HG02981 (cell line): ENCODE results near the gene PPP2R5C.

Experiments
- ATAC-seq: cut with Tn5 transposase; IDR thresholded peaks from one replicate; pipeline ENCODE4 v1.9.1; 2021; ENCODE audit warnings: mild to moderate bottlenecking, moderate library complexity; ENCODE audit not compliant: unreplicated experiment

The PPP2R5C gene

DNA sequence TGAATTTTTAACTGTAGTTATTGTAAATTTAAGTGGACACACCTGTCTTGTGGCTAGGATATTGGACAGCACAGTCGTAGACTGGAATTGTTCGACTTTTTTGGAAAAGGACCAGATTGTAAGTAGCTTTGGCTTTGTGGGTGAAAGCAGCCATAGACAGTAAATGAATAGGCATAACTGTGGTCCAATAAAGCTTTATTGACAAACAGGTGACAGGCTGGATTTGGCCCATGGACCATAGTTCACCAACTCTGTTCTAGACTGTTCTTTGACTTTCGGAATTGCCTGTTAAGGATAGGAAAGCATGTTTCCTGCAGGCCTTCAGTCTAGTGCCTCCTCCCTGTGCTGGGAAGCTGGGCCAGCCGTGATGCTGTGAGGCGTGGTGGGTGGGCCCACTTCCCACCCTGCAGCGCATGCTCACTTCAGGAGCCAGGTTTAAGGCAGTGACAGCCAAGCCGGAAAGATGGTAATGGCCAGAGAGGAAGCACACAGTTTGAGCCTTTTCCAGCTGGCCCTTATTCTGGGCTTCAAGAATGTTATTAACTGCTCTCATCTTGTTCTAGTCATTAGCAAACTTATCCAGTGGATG lies 51.8 kb downstream of the PPP2R5C start:
- no peak for ATAC-seq

DNA sequence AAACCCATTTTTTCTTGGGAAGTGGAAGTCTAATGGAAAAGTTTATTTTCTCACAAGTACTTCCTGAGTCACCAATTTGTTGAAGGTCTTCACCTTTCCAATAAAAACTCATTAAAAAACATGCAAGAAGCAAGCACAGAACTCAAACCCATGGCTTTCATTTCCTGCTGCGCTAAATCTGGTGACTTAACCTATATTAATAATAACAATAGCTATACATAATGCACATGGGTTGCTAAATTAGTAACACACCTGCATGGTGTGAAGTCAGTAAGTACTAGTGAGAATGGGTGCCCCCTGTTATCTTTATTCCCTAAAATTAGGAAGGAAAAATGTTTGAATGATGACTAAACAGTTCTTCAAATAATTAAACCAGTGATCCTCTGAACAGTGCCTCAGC lies 52.3 kb downstream of the PPP2R5C start:
- ATAC-seq: no peak

DNA sequence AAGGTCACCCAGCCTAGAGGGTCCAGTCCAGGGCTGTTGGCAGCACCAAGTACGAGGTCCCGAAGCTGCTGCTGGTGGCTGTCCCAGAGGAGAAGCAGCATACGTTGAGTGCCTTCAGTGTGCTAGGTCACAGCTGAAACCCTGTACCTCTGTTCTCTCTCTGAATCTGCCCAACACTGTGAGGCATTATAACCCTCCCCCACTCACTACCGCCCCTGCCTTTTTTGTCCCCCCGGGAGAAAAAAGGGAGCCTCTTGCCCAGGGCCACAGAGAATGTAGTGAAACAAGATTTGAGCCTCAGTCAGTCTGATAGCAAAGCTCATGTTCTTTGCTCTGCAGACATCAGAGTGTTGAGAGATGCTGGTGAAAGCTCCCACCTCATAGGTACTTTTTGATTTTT lies 53.4 kb downstream of the PPP2R5C start:
- no peak for ATAC-seq

DNA sequence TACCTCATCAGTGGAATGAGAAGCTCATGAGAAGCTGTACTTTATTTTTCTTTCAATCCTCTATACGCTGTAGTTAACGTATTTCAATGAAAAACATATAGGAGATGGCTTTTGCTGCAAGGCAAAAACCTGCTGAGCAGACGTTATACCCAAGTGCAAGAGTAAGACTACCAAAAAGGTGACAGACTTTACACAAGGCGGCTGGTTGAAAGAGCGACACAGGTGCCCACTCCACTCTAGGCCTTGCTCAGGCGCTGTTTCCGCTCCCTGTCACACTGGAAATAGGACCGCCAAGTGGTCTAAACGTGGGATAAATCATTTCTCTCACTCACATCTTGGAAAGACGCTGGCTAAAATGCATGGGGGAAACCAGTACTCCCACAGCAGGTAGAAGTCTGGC lies 54.5 kb downstream of the PPP2R5C start:
- no peak for ATAC-seq

DNA sequence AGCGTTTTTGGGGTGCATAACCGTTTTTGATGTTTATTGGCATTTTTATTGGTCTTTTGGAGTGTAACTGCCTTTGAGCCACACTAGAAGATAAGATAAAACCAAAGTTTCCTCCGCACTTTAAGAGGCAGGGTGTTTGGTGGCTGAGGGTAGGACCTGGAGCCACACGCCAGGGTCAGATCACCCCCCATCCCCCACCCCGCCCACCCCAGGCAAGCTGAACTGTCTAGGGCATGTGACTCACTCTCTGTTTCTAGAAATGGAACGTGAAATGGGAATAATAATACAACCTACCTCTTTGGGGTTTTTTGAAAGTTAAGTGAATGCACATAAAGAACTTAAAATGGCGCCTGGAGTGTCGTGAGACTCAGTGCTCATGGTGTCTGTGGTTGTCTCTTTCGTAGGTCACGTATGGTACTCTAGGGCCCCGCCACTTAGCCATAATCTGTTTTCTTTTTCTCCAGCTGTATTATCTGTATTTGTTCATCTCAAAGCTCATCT lies 56.0 kb downstream of the PPP2R5C start:
- ATAC-seq: no peak

DNA sequence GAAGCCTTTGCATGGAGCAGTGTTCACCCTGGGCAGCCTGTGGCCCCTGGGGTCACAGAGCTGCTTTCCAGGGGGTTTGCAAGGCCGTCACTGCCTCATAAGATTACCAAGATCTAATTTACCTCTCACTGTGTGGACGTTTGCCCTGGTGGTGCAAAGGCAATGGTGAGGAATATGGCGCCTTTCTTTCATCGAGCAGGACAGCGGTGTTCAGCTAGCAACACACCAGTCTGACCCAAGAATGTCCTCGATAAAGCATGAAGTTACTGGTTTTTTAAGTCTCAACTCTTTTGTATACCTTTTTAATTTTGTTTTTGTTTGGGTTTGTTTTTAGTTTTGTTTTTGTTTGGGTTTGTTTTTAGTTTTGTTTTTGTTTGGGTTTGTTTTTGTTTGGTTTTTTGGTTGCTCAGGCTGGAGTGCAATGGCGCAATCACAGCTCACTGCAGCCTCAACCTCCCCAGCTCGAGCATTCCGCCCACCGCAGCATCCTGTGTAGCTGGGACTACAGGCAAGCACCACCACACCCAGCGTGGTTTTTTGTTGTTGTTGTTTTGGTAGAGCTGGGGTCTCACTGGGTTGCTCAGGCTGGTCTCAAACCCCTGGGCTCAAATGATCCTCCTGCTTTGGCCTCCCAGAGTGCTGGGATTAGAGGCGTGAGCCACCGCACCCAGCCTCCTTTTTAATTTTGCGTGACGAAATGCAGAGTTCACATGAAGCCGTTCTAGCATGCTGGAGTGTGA lies 57.9 kb downstream of the PPP2R5C start:
- no peak for ATAC-seq

DNA sequence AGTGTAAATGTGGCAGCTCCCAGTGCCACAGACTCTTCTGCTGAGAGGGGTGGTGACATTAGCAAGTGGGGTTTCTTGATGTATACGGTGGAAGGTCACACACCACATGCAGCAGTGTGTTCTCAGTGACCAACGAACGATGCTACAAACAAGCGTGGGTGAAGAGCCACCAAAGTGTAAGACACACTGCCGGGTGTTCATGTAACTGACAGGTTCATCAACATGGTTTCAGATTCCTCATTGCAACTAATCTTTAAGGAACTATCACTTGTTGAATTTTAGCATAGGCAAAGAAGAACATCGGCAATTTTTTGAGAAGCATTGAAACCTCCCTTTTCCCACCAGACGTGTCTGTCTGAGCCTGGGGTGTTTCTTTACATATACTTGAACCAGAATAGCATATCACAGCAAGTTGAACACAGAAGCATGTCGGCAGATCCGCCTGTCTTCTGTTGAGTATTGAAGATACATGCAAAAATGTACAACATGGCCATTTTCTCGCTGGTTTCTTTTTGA lies 58.8 kb downstream of the PPP2R5C start:
- ATAC-seq: no peak

DNA sequence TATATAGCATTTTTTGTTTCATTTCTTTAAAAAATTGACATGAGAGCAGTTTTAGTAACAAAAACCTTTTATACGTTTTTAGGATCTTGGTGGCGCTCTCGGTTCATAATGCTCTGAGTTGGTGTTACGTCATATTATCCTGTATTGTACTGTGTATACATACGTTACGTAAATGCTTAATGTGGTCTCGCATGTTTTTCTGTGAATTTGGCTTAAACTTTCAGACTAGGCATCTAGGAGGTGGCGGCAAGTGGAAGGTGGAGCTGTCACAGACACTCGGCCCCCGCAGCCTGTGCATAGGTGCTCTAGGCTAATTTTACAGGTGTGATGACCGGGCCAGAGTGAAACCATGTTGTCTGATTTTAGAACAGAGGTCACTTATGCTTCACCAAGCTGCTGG lies 60.0 kb downstream of the PPP2R5C start:
- no peak for ATAC-seq

DNA sequence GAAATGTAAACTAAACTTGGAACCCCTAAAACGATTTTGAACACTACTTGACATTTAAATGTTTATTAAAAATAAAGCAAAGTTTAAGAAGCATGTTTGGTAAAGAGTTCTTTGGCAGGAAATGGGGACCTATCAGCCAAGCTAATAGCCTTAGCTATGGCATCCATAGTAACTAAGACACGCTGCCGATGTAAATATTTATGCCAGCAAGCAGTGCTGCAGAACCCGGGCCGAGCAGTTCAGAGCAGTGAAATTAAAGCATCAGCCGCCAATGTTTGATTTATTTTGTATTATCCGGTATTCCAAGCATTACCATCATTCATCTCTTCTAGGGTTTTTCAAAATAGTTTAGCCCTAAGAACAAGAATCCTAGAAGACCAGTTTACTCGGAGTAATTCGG lies 61.6 kb downstream of the PPP2R5C start:
- no peak for ATAC-seq

DNA sequence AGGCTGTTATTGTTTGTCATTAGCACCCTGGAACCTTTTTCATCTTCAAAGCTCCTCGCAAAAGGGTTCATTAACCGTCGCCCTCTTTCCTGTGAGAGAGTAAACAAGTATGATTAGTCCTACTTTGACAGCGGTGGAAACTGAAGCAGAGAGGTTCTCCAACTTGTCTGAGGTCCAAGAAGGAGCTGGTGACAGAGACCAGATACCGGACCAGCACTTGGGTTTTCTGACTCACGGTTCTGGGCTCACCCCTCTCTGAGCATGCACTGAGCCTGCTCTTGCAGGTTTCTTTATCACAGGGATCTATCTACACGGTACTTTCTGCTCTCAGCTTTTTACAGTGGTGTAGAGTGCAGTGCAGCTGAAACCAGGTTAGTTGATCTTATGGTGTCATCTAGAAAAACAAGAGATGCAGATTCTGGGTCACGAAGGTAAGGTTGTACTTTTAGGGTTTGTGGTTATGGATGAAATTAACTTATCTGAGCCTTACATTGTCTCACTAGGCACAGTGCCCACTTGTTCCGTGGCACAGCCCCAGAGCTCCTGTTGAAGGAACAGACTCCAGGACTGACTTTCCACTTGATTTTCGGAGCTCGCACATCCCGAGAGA lies 62.1 kb downstream of the PPP2R5C start:
- peak; percentile 50 for ATAC-seq

DNA sequence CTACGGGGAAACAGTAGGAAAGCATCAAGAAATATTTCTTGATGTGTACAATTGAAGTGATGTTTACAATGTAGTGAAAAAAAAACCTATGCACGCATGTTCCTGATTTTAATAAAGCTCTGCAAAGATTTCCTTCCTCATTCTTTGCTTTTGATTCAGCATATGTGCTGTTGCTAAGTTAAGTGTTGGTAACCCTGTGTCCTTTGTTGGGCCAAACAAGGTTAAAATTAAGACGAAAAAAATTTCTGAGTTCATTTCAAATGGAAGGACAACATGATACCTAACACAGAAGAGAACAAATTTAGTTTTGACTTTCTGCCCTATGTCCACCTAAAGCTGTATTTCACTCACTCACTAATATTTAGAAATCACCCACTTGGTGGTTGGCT lies 62.8 kb downstream of the PPP2R5C start:
- no peak for ATAC-seq

DNA sequence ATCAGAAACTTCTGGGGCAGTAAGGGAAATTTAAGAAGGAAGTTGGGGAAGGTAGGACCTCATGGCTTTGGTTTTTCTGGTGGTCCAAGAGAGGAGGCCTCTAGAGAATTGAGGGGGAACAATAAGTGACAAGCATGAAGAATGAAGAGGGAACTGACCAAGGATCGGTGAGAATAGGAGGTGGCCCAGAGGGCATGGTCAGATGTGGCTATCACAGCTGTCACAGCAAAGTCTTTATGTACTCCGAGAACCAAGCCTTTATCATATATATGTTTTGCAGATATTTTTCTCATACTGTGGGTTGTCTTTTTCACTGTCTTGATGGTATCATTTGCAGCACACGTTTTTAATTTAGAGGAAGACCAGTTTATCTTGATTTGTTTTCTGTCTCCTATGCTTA lies 64.3 kb downstream of the PPP2R5C start:
- no peak for ATAC-seq

DNA sequence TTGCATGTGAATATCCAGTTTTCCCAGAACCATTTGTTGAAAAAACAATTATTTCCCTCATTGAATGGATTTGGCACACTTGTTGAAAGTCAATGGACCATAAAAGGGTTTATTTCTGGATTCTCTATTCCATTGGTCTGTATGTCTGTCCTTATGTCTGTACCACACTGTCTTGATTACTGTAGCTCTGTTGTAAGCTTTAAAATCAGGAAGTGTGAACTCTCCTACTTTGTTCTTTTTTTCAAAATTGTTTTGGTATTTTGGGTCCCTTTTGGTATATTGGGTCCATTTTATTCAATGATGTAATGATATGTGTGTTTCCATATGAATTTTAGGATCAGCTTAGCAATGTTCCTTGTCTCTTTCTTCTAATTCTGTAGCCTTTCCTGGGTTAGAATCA lies 64.8 kb downstream of the PPP2R5C start:
- ATAC-seq: no peak

DNA sequence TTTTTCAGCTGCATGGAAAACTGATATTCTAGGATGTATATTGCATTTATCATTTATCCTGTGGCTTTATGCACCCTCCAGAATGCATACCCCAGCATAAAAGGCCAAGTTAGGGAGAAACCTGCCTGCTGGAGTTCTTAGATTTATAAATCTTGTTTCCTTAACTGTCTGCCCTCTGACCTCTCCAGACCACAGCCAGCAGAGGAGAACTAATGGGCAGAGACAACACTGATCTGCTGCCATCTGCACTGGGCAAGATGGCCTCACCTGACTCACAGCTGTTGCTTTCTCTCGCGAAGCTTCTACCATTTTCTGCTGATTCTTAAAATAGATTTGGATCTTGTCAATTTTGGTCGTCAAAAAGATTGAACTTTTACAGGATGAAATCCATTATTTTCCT lies 65.8 kb downstream of the PPP2R5C start:
- ATAC-seq: no peak

DNA sequence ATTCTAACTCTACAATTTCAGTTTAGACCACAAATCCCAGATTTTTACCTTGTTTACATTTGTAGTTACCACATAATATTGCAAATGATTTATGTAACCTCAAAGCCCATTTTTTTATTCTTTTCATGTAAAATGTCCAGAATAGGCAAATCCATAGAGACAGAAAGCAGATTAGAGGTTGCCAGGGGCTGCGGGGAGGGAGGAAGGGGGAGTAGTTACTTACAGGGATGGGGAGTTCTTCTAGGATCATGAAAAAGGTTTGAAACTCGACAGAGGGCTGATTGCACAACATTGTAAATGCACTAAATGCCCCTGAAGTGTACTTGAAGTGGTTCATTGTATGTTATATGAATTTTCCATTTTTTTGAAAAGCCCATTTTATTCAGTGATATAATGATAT lies 66.5 kb downstream of the PPP2R5C start:
- ATAC-seq: no peak

DNA sequence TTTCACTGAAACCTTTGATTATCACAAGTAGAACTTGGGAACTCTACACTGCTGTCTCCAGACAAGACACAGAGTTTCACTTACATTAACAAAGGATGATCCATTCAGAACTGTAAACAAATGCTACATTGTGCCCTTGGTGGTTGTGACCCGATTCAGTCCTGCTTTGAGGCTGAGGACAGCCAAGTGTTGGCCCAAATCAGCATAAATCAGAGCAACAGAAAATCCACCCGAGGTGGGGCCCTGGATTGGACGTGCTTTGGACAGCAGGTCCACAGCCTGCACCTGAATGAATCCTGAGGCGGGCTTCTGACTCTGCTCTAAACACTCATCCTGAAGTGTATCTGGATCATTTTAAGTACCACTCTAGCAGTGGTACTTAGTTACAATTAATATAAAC lies 68.8 kb downstream of the PPP2R5C start:
- no peak for ATAC-seq

DNA sequence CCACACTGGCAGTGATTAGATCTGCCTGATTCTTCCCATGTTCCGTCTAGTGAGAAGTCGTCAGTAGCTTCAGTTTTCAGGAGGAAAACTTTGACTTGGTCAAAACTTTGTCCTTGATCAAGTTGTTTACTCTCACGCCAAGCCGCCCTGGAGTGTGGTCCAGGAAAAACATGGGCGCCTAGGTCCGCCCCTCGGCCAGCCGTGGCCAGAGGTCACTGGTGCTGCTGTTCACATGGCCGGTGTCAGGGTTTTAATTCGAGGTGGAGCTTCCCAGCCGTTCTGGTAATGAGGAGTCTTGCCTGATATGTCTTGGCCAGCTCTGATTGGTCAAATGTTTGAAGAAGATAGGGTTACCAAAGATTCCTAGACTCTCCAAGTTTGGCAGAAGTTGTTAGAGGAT lies 71.5 kb downstream of the PPP2R5C start:
- no peak for ATAC-seq

DNA sequence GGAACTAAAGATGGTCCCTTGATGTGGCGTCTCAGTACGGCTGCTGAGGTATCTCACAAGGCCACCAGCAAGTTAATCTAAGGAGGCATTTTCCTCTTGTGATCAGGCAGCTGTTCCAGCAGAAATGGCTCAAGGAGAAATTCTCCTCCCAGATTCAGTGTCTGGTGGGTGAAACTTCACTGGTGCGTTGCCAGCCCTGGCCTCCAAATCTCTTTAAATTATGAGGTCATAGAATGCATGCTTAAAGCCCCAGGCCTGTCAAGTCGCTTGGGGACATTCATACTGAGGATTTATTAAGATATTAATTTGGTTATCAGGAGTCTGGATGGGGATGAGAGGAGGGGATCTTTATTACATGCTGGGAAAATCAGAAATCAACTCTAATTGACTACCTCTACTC lies 72.9 kb downstream of the PPP2R5C start:
- ATAC-seq: no peak

DNA sequence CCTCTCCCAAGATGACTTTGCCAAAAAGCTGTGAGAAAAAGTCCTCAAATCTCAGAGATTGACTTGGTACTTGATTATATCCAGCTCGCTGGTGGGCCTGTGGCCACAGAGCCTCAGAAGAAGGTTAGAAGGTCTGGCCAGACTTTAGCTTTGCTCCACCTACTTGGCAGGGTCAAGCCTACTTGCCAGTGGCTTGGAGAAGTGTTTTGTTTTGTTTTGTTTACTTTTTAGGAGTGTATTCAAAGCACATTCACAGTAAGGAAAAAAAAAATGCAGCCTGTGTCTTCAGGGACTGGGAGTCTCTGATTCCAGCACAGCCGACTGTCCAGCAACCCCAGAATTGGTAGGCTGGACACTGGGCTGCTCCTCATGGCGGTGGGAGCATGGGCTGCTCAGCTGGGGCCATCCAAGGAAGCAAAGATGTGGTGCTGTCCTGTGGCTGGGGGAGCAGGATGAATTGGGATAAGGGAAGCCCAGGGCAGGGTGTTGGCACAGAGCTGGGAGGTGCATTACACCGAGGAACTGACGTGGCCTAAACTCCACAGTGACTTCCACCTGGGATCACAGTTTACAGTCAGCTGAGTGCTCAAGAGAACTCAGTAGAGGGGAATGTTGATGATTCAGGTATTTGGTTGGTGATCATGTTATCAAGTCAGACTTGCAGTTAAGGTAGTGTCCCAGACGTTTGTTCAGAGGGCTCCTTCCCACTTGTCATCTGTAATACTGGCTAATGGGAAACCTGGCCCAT lies 73.5 kb downstream of the PPP2R5C start:
- ATAC-seq: no peak

DNA sequence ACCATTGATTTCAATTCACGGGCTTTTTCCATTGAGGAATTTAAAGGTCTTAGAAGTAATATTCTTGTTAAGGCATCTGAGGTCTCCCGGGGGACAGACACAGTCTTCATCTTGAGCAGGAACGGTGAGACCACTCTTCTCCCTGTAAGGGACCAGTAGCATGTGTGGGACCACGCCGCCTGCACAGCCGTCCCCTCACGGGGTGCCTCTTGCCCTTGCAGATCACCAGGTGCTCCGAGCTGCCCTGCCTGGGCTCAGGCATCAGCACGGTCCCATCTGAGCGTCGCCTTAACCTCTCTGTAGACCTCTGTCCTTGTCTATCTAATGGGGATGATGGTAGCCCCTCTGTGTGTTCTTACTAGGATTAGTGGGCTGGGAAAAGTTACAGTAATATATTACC lies 74.1 kb downstream of the PPP2R5C start:
- no peak for ATAC-seq

DNA sequence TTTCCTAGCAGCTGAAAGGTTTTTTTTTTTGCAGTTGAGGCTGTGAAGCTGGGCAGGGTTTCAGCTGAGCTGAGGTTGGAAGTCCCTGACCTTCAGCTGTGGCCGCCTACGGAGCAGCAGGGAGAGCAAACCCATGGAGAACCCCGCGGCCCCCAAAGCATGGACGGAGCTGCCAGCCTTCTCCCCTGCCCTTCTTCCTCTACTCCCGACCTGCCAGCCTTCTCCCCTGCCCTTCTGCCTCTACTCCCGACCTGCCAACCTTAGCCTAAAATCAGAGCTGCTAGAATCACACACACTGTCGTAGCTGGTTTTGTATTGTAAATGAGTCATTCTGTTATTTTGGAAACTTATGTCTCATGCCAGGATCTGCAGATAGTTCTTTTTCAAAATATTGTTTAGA lies 74.6 kb downstream of the PPP2R5C start:
- no peak for ATAC-seq
